ENCODE data around the gene CDK14. TPM values are rescaled to one million over a fixed set of nuclear protein-coding genes. Genes with fewer than 3 reads are reported as not detected.

The CDK14 gene
- total RNA-seq, 2 donors from 2014 or later = 8.7 to 13.4 TPM

DNA sequence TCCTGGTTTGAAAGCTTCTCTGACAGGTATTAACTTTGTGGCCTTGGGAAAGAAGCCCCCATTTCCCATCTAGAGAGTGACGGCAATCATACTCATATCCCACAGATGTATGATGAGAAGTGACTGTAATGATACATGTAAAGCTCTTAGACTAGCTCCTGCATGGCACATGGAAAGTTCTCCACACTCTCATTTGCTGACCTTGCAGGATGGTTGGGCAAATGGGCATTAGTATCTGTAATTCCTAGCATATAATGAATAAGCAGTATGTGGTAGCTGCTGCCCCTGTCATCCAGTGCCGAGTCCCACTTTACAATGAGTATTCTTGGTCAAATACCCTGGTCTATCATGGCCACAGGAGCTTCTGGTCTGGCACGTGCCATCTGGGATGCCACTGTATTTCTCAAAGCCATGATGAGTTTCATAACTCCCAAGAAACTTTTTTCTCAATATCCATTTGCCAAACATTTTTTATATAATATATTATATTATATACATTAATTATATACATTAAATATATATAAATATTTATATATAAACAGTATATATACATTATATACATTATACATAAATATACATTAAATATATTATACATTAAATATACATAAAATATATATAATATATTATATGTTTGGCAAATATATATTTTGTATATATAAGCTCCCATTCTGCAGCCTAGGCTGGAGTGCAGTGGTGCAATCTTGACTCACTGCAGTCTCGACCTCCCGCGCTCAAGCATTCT lies 561.6 kb downstream of the CDK14 start:
- Mint-ChIP-seq H3K27me3 (ENCODE audit: insufficient read depth) (no peaks in the 10 kb centered on the region), H3K27ac (no peak overlapping the region), H3K4me3 (no peak overlapping the region), H3K4me1 (no peaks in the 10 kb centered on the region), H3K9me3 (no peaks in the 10 kb centered on the region), H3K36me3 (ENCODE audit: low read depth) (no peaks in the 10 kb centered on the region)
- TF ChIP-seq, protein P1, sequence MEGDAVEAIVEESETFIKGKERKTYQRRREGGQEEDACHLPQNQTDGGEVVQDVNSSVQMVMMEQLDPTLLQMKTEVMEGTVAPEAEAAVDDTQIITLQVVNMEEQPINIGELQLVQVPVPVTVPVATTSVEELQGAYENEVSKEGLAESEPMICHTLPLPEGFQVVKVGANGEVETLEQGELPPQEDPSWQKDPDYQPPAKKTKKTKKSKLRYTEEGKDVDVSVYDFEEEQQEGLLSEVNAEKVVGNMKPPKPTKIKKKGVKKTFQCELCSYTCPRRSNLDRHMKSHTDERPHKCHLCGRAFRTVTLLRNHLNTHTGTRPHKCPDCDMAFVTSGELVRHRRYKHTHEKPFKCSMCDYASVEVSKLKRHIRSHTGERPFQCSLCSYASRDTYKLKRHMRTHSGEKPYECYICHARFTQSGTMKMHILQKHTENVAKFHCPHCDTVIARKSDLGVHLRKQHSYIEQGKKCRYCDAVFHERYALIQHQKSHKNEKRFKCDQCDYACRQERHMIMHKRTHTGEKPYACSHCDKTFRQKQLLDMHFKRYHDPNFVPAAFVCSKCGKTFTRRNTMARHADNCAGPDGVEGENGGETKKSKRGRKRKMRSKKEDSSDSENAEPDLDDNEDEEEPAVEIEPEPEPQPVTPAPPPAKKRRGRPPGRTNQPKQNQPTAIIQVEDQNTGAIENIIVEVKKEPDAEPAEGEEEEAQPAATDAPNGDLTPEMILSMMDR (conservative IDR thresholded peaks at IDR 0.05) = no peak
- 75 to 77% methylated on average over 4 to 5 of the region's 6 CpGs for WGBS, 2 experiments (ENCODE audit: insufficient coverage in 1 of 2, insufficient read length in 1 of 2)
- no peak overlapping the region for H3K4me3 ChIP-seq (ENCODE audit: low read length)
- DNase-seq = no peak
- H3K27me3 ChIP-seq (ENCODE audit: control insufficient read depth, insufficient read depth, low read length, poor library complexity, severe bottlenecking) = no peaks in the 10 kb centered on the region
- H3K4me1 ChIP-seq (ENCODE audit: control insufficient read depth, insufficient read depth, low read length) = no peaks in the 10 kb centered on the region
- no peaks in the 10 kb centered on the region for H3K36me3 ChIP-seq (ENCODE audit: control insufficient read depth, insufficient read depth, low read length)
- no peak overlapping the region for H3K27ac ChIP-seq (ENCODE audit: low read depth, low read length)
- no peaks in the 10 kb centered on the region for H3K9me3 ChIP-seq (ENCODE audit: control insufficient read depth, low read length)
- no peak overlapping the region for H3K9ac ChIP-seq (ENCODE audit: extremely low read depth, low read length, poor library complexity, severe bottlenecking)

DNA sequence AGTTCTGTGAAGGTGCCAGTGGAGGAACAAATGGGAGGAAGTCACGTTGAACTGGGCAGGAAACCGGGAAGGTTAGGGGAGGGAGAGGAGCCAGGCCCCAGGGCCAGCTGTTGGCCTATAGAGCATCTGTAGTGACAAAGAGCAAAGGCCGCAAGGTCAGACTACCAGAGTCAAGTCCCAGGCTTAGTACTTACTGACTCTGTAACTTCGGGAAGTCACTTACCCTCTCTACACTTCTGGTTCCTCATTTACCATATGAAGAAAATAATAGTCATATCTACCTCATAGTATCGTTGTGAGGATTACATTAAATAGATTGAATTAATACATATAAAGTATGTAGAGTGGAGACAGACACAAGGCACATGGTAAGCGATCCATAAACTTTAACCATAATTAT lies 566.3 kb downstream of the CDK14 start:
- 71% methylated on average over 5 of the region's 6 CpGs; no CpG with 5 or more reads in 1 of the 2 experiments for WGBS, 2 experiments (ENCODE audit: insufficient coverage in 1 of 2, insufficient read length in 1 of 2)

DNA sequence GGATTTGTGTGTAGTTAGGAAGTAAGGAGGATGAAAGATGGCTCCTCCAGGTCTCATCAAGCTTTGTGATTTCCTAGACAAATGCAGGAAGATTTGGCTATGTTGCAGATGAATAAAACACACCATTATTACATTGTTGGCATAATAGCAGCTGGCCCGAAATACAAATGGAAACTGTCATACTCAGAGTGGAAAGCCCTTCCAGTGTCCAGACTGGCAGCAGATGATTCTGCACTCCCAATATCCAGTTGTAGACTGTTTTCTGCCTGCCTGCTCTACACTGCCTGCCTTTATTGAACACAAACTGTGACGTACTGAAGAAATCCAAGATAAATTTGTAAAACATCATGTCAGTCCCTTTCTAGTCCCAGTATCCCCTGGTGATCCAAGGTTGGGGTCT lies 568.4 kb downstream of the CDK14 start:
- Histone ChIP-seq H3K36me3 (ENCODE audit: control insufficient read depth, insufficient read depth, low read length) (no peaks in the 10 kb centered on the region), H3K27ac (ENCODE audit: low read depth, low read length) (no peak overlapping the region), H3K4me1 (ENCODE audit: control insufficient read depth, insufficient read depth, low read length) (no peaks in the 10 kb centered on the region), H3K4me3 (ENCODE audit: low read length) (no peak overlapping the region), H3K9ac (ENCODE audit: extremely low read depth, low read length, poor library complexity, severe bottlenecking) (no peak overlapping the region), H3K9me3 (ENCODE audit: control insufficient read depth, low read length) (no peaks in the 10 kb centered on the region), H3K27me3 (ENCODE audit: control insufficient read depth, insufficient read depth, low read length, poor library complexity, severe bottlenecking) (no peaks in the 10 kb centered on the region)
- no peak for DNase-seq
- TF ChIP-seq, protein P1 (conservative IDR thresholded peaks at IDR 0.05) = no peak
- Mint-ChIP-seq H3K9me3 (no peaks in the 10 kb centered on the region), H3K36me3 (ENCODE audit: low read depth) (no peaks in the 10 kb centered on the region), H3K27me3 (ENCODE audit: insufficient read depth) (no peaks in the 10 kb centered on the region), H3K4me1 (peaks cover 6% of the 10 kb centered on the region), H3K4me3 (no peak overlapping the region), H3K27ac (no peak overlapping the region)
- 69 to 83% methylated on average over 2 of the region's 2 CpGs for WGBS, 2 experiments (ENCODE audit: insufficient coverage in 1 of 2, insufficient read length in 1 of 2)

More for the DNA sequence above, 566.3 kb downstream of the CDK14 start:
- no peak overlapping the region for H3K27ac Mint-ChIP-seq
- Histone ChIP-seq H3K36me3 (ENCODE audit: control insufficient read depth, insufficient read depth, low read length) (no peaks in the 10 kb centered on the region), H3K4me3 (ENCODE audit: low read length) (no peak overlapping the region), H3K9ac (ENCODE audit: extremely low read depth, low read length, poor library complexity, severe bottlenecking) (no peak overlapping the region), H3K9me3 (ENCODE audit: control insufficient read depth, low read length) (no peaks in the 10 kb centered on the region), H3K4me1 (ENCODE audit: control insufficient read depth, insufficient read depth, low read length) (no peaks in the 10 kb centered on the region), H3K27me3 (ENCODE audit: control insufficient read depth, insufficient read depth, low read length, poor library complexity, severe bottlenecking) (no peaks in the 10 kb centered on the region), H3K27ac (ENCODE audit: low read depth, low read length) (no peak overlapping the region)
- no peak for DNase-seq
- TF ChIP-seq, protein P1 (conservative IDR thresholded peaks at IDR 0.05) = no peak
- H3K27me3 Mint-ChIP-seq (ENCODE audit: insufficient read depth) = no peaks in the 10 kb centered on the region
- no peaks in the 10 kb centered on the region for H3K36me3 Mint-ChIP-seq (ENCODE audit: low read depth)
- H3K4me1 Mint-ChIP-seq = no peaks in the 10 kb centered on the region
- H3K9me3 Mint-ChIP-seq = no peaks in the 10 kb centered on the region
- no peak overlapping the region for H3K4me3 Mint-ChIP-seq
